ENCODE results near the gene ENOX1.

ENOX1 gene

GRCh38 chr13:43482641-43483040, 304.1 kb downstream of the ENOX1 start:
- H3K4me3 ChIP-seq (ENCODE audit: low read depth, low read length): no peak overlapping the region
- TF ChIP-seq, protein P1, sequence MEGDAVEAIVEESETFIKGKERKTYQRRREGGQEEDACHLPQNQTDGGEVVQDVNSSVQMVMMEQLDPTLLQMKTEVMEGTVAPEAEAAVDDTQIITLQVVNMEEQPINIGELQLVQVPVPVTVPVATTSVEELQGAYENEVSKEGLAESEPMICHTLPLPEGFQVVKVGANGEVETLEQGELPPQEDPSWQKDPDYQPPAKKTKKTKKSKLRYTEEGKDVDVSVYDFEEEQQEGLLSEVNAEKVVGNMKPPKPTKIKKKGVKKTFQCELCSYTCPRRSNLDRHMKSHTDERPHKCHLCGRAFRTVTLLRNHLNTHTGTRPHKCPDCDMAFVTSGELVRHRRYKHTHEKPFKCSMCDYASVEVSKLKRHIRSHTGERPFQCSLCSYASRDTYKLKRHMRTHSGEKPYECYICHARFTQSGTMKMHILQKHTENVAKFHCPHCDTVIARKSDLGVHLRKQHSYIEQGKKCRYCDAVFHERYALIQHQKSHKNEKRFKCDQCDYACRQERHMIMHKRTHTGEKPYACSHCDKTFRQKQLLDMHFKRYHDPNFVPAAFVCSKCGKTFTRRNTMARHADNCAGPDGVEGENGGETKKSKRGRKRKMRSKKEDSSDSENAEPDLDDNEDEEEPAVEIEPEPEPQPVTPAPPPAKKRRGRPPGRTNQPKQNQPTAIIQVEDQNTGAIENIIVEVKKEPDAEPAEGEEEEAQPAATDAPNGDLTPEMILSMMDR (IDR thresholded peaks at IDR 0.05; ENCODE audit: low read depth, low read length, missing control alignments): no peak
- no peak for DNase-seq (ENCODE audit: low read depth)

DNA sequence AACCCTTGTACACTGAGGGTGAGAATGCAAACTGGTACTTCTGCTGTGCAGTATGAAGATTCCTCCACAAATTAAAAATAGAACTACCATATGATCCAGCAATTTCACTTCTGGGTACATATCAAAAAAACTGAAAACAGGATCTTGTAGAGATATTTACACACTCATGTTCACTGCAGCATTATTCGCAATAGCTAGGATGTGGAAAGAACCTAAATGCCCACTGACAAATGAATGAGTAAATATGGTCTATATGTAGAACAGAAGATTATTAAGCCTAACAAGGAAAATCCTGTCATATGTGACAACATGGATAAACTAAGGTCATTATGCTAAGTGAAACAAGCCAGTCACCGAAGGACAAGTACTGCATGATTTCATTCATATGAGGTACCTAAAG, 304.7 kb downstream of the ENOX1 start:
- TF ChIP-seq, protein P1 (IDR thresholded peaks at IDR 0.05; ENCODE audit: low read depth, low read length, missing control alignments): no peak
- no peak for DNase-seq (ENCODE audit: low read depth)
- no peak overlapping the region for H3K4me3 ChIP-seq (ENCODE audit: low read depth, low read length)

GRCh38 chr13:43478902-43479301, 307.9 kb downstream of the ENOX1 start:
- H3K4me3 ChIP-seq (ENCODE audit: low read depth, low read length): no peak overlapping the region
- DNase-seq (ENCODE audit: low read depth): no peak
- TF ChIP-seq, protein P1 (IDR thresholded peaks at IDR 0.05; ENCODE audit: low read depth, low read length, missing control alignments): no peak

DNA sequence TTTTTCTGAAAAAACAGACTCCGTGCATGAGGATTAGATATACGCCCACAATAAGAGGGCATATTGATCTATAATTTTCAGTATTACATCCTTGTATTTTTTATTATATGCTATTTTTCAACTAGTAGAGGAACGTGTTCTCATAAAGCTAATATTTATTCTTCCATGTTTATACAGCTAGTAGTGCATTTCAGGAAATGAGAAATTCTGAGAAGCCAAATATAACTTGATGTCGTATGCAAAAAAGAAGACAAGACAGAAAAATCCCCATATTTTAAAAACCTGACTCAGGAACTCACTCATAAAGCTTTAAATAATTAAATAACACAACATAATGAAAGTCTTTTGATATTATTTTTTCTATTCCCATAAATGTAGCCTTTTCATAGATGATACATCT, 308.6 kb downstream of the ENOX1 start:
- TF ChIP-seq, protein P1 (IDR thresholded peaks at IDR 0.05; ENCODE audit: low read depth, low read length, missing control alignments): no peak
- DNase-seq (ENCODE audit: low read depth): no peak
- no peak overlapping the region for H3K4me3 ChIP-seq (ENCODE audit: low read depth, low read length)

- no peak for DNase-seq (ENCODE audit: low read depth)
- no peak overlapping the region for H3K4me3 ChIP-seq (ENCODE audit: low read depth, low read length)
- TF ChIP-seq, protein P1 (IDR thresholded peaks at IDR 0.05; ENCODE audit: low read depth, low read length, missing control alignments): no peak
Measured at GRCh38 chr13:43475140-43475539, 311.6 kb downstream of the ENOX1 start.

DNA sequence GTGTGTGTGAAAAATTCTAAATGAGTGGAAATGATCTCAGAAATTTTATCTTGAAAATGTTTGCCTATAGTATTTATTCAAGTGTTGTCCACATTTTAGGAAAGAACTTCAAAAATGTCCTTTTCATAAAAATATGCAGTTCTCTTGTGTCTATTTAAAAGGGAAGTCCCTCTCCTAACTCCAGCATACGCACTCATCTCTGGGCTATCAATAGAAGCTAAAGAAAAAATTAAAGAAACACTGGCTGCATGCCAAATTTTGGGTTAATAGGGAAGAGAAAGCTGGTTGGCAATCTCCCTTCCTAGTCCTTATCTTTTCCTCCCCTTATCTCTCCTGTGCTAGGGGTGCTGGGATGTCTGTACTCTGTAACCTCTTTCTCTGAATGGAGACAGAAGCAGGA, 313.3 kb downstream of the ENOX1 start:
- no peak overlapping the region for H3K4me3 ChIP-seq (ENCODE audit: low read depth, low read length)
- no peak for DNase-seq (ENCODE audit: low read depth)
- TF ChIP-seq, protein P1 (IDR thresholded peaks at IDR 0.05; ENCODE audit: low read depth, low read length, missing control alignments): no peak

DNA sequence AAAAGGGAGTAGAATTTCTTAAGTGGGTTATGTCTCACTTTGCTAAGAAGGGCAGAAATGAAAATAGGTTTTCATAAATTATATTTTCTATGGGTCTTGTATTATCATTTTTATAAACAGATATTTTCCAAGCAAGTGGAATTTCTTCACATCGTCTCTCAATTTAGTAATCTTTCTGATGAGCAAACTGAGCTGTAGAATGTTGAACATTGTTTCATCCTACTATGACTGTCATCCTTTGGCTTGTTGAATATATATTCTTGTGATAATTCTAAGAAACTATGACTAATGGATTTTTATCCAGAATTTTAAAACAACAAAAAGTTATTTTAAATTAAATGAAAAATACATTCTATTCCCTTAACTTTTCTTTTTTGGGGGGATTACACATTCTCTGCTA, 313.8 kb downstream of the ENOX1 start:
- H3K4me3 ChIP-seq (ENCODE audit: low read depth, low read length): no peak overlapping the region
- TF ChIP-seq, protein P1 (IDR thresholded peaks at IDR 0.05; ENCODE audit: low read depth, low read length, missing control alignments): no peak
- DNase-seq (ENCODE audit: low read depth): no peak

All from GM12864 (cell line).